Breast epithelium (tissue), 4 donors: ENCODE measurements around the gene PTGS2. TPM values are rescaled to one million over a fixed set of nuclear protein-coding genes. Genes with fewer than 3 reads are reported as not detected.

Experiments
- DNase-seq, 2 donors: peaks; one replicate each; pipeline ENCODE4 v3.0.0-alpha.2; 2019; ENCODE audit warnings: low spot score in 2 of 2
- H3K27ac ChIP-seq, 2 donors: fragments of 200-600 bp; sonication (generic) in 1 of 2; one replicate each; pipeline ENCODE4 v1.5.1; 2016 to 2019; ENCODE audit warnings: mild to moderate bottlenecking in 1 of 2
- H3K27me3 ChIP-seq, 2 donors: fragments of 200-600 bp; sonication (generic) in 1 of 2; one replicate each; pipeline versions ENCODE4 v1.5.1 to v1.6.0; 2017 to 2019; ENCODE audit warnings: control low read depth in 1 of 2, mild to moderate bottlenecking in 1 of 2
- H3K36me3 ChIP-seq: fragments of 200-600 bp; one replicate; pipeline ENCODE4 v1.5.1; 2019
- H3K4me1 ChIP-seq, 2 donors: fragments of 200-600 bp; sonication (generic); one replicate each; pipeline ENCODE4 v1.5.1; 2016 to 2019; ENCODE audit warnings: control low read depth in 1 of 2
- H3K4me3 ChIP-seq, 3 donors: fragments of 200-600 bp; sonication (generic); 1 replicate in 2 of 3; 2 replicates in 1 of 3; pipeline ENCODE4 v1.5.1; 2016 to 2019; ENCODE audit warnings: mild to moderate bottlenecking in 3 of 3, moderate library complexity in 2 of 3
- H3K9me3 ChIP-seq, 2 donors: fragments of 200-600 bp; sonication (generic) in 1 of 2; one replicate each; pipeline ENCODE4 v1.5.1; 2016 to 2019; ENCODE audit warnings: control low read depth in 1 of 2
- POLR2A ChIP-seq: fragments of 450-650 bp; IDR thresholded peaks from one replicate; pipeline ENCODE4 v1.6.1; 2016; ENCODE audit warnings: antibody characterized with exemption, mild to moderate bottlenecking, moderate library complexity
- POLR2AphosphoS5 ChIP-seq, 3 donors: sonication (generic); formaldehyde crosslinking; IDR thresholded peaks; one replicate each; pipeline ENCODE4 v1.6.1; 2017; ENCODE audit warnings: antibody characterized with exemption in 3 of 3
- intact Hi-C: fragments of 100-400 bp; cut with DNase I; formaldehyde crosslinking; loops from one replicate; pipeline ENCODE4 v1.15.1; 2023; ENCODE audit warnings: low total_unique reads
- total RNA-seq, 3 donors: library from RNA; depleted of rRNA; stranded (reverse); fragments of >200 nt; gene quantifications; one replicate each; pipeline ENCODE4 v1.1.0, GENCODE V29; 2016
- TF ChIP-seq, protein P1 (sequence below), 3 donors: fragments of 450-650 bp; IDR thresholded peaks; one replicate each; pipeline ENCODE4 v1.5.1; 2016 to 2017; ENCODE audit warnings: antibody characterized with exemption in 3 of 3, mild to moderate bottlenecking in 3 of 3, moderate library complexity in 3 of 3

Gene PTGS2
- total RNA-seq, 3 donors from 2014 or later = 1.3 to 7.6 (median 1.6) TPM

GRCh38 chr1:186634511-186634910, 45.7 kb downstream of the PTGS2 start:
- no peak overlapping the region for H3K27ac ChIP-seq
- H3K9me3 ChIP-seq = no peaks in the 10 kb centered on the region
- DNase-seq = no peak
- no peaks in the 10 kb centered on the region for H3K27me3 ChIP-seq
- intact Hi-C loops = no loop called here
- TF ChIP-seq, protein P1, sequence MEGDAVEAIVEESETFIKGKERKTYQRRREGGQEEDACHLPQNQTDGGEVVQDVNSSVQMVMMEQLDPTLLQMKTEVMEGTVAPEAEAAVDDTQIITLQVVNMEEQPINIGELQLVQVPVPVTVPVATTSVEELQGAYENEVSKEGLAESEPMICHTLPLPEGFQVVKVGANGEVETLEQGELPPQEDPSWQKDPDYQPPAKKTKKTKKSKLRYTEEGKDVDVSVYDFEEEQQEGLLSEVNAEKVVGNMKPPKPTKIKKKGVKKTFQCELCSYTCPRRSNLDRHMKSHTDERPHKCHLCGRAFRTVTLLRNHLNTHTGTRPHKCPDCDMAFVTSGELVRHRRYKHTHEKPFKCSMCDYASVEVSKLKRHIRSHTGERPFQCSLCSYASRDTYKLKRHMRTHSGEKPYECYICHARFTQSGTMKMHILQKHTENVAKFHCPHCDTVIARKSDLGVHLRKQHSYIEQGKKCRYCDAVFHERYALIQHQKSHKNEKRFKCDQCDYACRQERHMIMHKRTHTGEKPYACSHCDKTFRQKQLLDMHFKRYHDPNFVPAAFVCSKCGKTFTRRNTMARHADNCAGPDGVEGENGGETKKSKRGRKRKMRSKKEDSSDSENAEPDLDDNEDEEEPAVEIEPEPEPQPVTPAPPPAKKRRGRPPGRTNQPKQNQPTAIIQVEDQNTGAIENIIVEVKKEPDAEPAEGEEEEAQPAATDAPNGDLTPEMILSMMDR (IDR thresholded peaks at IDR 0.05) = no peak
- H3K4me1 ChIP-seq = no peaks in the 10 kb centered on the region
- H3K4me3 ChIP-seq = no peak overlapping the region
- no peaks in the 10 kb centered on the region for H3K36me3 ChIP-seq

DNA sequence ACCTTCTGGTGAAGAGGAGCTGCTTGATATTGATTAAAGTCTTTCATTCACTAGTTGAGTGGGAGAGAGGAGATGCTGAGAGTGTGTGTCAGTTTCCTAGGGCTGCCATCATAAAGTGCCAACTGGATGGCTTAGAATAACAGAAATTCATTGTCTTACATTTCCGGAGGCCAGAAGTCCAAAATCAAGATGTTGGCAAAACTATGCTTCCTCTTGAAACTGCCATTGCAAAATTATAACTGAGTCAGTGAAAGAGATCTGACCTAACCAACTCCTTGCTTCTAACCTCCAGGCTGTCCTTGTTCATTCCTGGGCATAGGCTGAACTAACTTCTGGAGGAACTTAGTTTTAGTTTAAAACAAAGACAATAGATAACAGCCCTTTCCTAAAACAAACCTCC, 47.1 kb downstream of the PTGS2 start:
- DNase-seq = no peak
- H3K36me3 ChIP-seq = no peaks in the 10 kb centered on the region
- no peaks in the 10 kb centered on the region for H3K9me3 ChIP-seq
- H3K27me3 ChIP-seq = no peaks in the 10 kb centered on the region
- intact Hi-C loops = no loop called here
- TF ChIP-seq POLR2AphosphoS5 (IDR thresholded peaks at IDR 0.05) (no peak), POLR2A (no peak)
- TF ChIP-seq, protein P1 (IDR thresholded peaks at IDR 0.05) = no peak
- H3K4me1 ChIP-seq = no peaks in the 10 kb centered on the region
- peak overlapping the region in 1 of 2 donors; percentile 68 for H3K27ac ChIP-seq
- no peak overlapping the region for H3K4me3 ChIP-seq

DNA sequence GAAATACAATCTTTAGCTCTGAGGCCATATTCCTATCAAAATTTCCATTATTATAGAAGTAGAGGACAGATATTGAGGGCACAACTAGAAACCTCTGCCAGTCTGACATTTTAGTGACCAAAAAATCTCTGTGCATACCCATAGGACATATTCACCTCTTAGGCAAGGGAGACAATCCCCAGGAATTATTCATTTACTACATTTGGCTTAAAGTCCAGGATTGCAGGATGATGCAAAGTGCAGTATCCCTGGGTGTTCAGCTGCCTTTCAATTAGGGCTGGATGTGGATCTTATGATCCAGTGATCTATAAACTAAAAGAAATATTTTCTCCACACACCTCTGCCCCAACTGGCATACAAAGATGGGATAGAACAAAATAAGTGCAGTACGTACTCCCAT, 50.9 kb downstream of the PTGS2 start:
- no peaks in the 10 kb centered on the region for H3K9me3 ChIP-seq
- no peak for TF ChIP-seq POLR2AphosphoS5 (IDR thresholded peaks at IDR 0.05)
- TF ChIP-seq POLR2A = no peak
- TF ChIP-seq, protein P1 (IDR thresholded peaks at IDR 0.05) = no peak
- intact Hi-C loops = no loop called here
- no peaks in the 10 kb centered on the region for H3K4me1 ChIP-seq
- no peak overlapping the region for H3K27ac ChIP-seq
- DNase-seq = no peak
- H3K27me3 ChIP-seq = no peaks in the 10 kb centered on the region
- H3K36me3 ChIP-seq = no peaks in the 10 kb centered on the region
- no peak overlapping the region for H3K4me3 ChIP-seq

GRCh38 chr1:186628910-186629309, 51.3 kb downstream of the PTGS2 start:
- H3K4me1 ChIP-seq = no peaks in the 10 kb centered on the region
- no peak overlapping the region for H3K4me3 ChIP-seq
- H3K27me3 ChIP-seq = no peaks in the 10 kb centered on the region
- TF ChIP-seq, protein P1 (IDR thresholded peaks at IDR 0.05) = no peak
- TF ChIP-seq POLR2A (no peak), POLR2AphosphoS5 (IDR thresholded peaks at IDR 0.05) (no peak)
- no peaks in the 10 kb centered on the region for H3K9me3 ChIP-seq
- DNase-seq = no peak
- intact Hi-C loops = no loop called here
- no peaks in the 10 kb centered on the region for H3K36me3 ChIP-seq
- no peak overlapping the region for H3K27ac ChIP-seq

DNA sequence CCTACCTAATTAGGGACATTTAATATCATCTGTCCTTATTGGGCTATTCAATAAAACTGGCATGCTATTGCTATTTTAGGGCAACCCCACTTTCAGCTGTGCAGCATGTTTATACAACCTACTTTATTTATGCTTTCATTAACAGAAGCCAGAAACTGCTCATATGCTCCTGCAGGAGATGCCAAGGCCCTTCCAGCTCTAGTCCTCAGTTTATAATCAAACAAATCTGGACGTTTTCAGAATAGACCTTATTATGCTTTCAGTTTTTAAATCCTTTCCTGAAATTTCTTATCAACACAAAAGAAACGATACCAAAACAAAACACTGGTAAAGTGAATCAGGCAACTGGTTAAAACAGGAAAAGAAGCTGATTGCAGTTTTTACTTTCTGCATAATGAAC, 53.2 kb downstream of the PTGS2 start:
- no peaks in the 10 kb centered on the region for H3K27me3 ChIP-seq
- no peaks in the 10 kb centered on the region for H3K36me3 ChIP-seq
- TF ChIP-seq POLR2AphosphoS5 (IDR thresholded peaks at IDR 0.05) = no peak
- TF ChIP-seq, protein P1 (IDR thresholded peaks at IDR 0.05) = no peak
- TF ChIP-seq POLR2A = no peak
- no peaks in the 10 kb centered on the region for H3K9me3 ChIP-seq
- no peaks in the 10 kb centered on the region for H3K4me1 ChIP-seq
- intact Hi-C loops = no loop called here
- DNase-seq = no peak
- no peak overlapping the region for H3K27ac ChIP-seq
- H3K4me3 ChIP-seq = no peak overlapping the region
